H1 (cell line): ENCODE data around the gene SH3BP5. TPM values are rescaled to one million over a fixed set of nuclear protein-coding genes. Genes with fewer than 3 reads are reported as not detected.

Experiments
- HDAC2 ChIP-seq, 2 experiments: fragments of 300-600 bp in 1 of 2; sonication (generic) in 1 of 2; IDR thresholded peaks; 2 replicates each; pipeline ENCODE4 v1.6.1; 2011 to 2012; ENCODE audit warnings: low read depth in 2 of 2, low read length in 2 of 2, mild to moderate bottlenecking in 2 of 2, moderate library complexity in 2 of 2, borderline replicate concordance in 1 of 2, inconsistent platforms in 1 of 2
- TAF7 ChIP-seq: optimal IDR thresholded peaks from 2 replicates; pipeline ENCODE3; 2011; ENCODE audit warnings: low read depth, mild to moderate bottlenecking, inconsistent platforms, low read length, moderate library complexity, borderline replicate concordance
- polyA plus RNA-seq, 7 experiments: library from polyadenylated mRNA; depleted of rRNA in 3 of 7; stranded (reverse) in 5 of 7; unstranded in 2 of 7; fragments of >200 nt in 5 of 7; fragments of 200-250 nt in 2 of 7; gene quantifications; 1 replicate in 5 of 7; 2 replicates in 1 of 7; 4 replicates in 1 of 7; pipeline versions ENCODE4 v1.2.1 to v1.2.3, GENCODE V29; 2011 to 2013; ENCODE audit warnings: missing spikeins in 2 of 7, mixed read lengths in 2 of 7
- total RNA-seq: library from RNA; stranded (reverse); fragmentation: NEBNext Ultra II Directional; extraction: Animal tissue kit (Norgen Biotek cat#: 25700); gene quantifications from 2 replicates; pipeline ENCODE4 v1.2.1, GENCODE V29; 2021

The SH3BP5 gene
- total and polyA plus RNA-seq, 2 of the 8 experiments (the other 6 are each of a cell fraction or from before 2014, with no cell fraction given): 7.1 to 9.7 TPM

DNA sequence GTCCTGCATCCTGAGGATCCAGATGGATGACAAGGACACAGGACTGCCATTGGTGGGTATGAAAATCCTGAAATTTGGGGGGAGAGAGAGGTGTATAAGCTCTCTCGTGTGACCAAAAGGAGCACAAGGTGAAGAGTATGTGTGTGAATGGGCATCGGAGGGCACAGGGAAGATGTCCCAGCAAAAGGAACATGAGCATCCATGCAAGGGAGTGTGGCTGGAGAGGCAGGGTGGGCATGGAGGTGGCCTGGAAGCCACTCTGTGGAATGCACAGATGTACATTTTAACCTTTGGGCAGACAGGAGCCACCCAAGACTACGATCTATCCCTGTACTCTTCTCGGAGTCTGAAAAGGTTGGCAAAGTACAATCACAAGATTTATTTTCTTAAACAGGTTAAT lies 71.9 kb downstream of the SH3BP5 start (continued):
- TF ChIP-seq TAF7: no peak
- no peak for TF ChIP-seq HDAC2 (IDR thresholded peaks at IDR 0.05; ENCODE audit: borderline replicate concordance in 1 of 2, low read depth in 2 of 2, low read length in 2 of 2)
